Large intestine (tissue), 3 donors: ENCODE measurements around the gene MICAL2. TPM values are rescaled to one million over a fixed set of nuclear protein-coding genes. Genes with fewer than 3 reads are reported as not detected.
A peak's percentile ranks its signal among the peaks of the same experiment; 100 is the strongest.

Source experiments
- DNase-seq, 2 donors: peaks; one replicate each; pipeline versions ENCODE4 v3.0.0 to v3.0.0-alpha.2; 2013
- H3K27ac ChIP-seq: one replicate; pipeline ENCODE4 v1.5.1; 2013; ENCODE audit warnings: low read length
- H3K27me3 ChIP-seq: 2 replicates; pipeline ENCODE4 v1.6.1; 2013; ENCODE audit warnings: low read length; ENCODE audit not compliant: control insufficient read depth, insufficient read depth
- H3K36me3 ChIP-seq: 2 replicates; pipeline ENCODE4 v1.6.1; 2013; ENCODE audit warnings: low read length; ENCODE audit not compliant: control insufficient read depth, insufficient read depth
- H3K4me1 ChIP-seq: one replicate; pipeline ENCODE4 v1.6.1; 2013; ENCODE audit warnings: low read length; ENCODE audit not compliant: control insufficient read depth, insufficient read depth
- H3K4me3 ChIP-seq: one replicate; pipeline ENCODE4 v1.5.1; 2013; ENCODE audit warnings: low read length
- H3K9me3 ChIP-seq: one replicate; pipeline ENCODE4 v1.6.1; 2013; ENCODE audit warnings: mild to moderate bottlenecking, low read depth, low read length, moderate library complexity; ENCODE audit not compliant: control insufficient read depth
- WGBS: methylation state at CpG from one replicate; pipeline ENCODE4 v1.1.5; 2013; ENCODE audit warnings: low lambda C conversion rate; ENCODE audit not compliant: insufficient coverage; 5-methylcytosine and 5-hydroxymethylcytosine counted together
- polyA plus RNA-seq: library from polyadenylated mRNA; unstranded; fragments of 120-200 nt; gene quantifications from one replicate; pipeline ENCODE4 v1.2.1, GENCODE V29; 2013

Gene MICAL2
- polyA plus RNA-seq, 1 donor = 39.8 TPM

- H3K4me3 ChIP-seq = no peak overlapping the region
- DNase-seq = peak in 1 of 2 donors; percentile 33
- H3K27ac ChIP-seq = no peak overlapping the region
- WGBS = no CpG with 5 or more reads among the region's 3 CpGs
- no peaks in the 10 kb centered on the region for H3K27me3 ChIP-seq
- no peaks in the 10 kb centered on the region for H3K36me3 ChIP-seq
- peaks cover 18% of the 10 kb centered on the region for H3K4me1 ChIP-seq
- no peaks in the 10 kb centered on the region for H3K9me3 ChIP-seq
These were observed 62.2 kb downstream of the MICAL2 start for GRCh38 chr11:12172493-12173013.

- peaks cover 15% of the 10 kb centered on the region for H3K4me1 ChIP-seq
- 60% methylated on average over 1 of the region's 4 CpGs for WGBS
- H3K36me3 ChIP-seq = no peaks in the 10 kb centered on the region
- H3K27me3 ChIP-seq = no peaks in the 10 kb centered on the region
- H3K4me3 ChIP-seq = no peak overlapping the region
- H3K27ac ChIP-seq = no peak overlapping the region
- no peak for DNase-seq
- H3K9me3 ChIP-seq = no peaks in the 10 kb centered on the region
These were observed 62.7 kb downstream of the MICAL2 start for GRCh38 chr11:12173111-12173510.

GRCh38 chr11:12174128-12174476 lies 63.7 kb downstream of the MICAL2 start:
- no peaks in the 10 kb centered on the region for H3K9me3 ChIP-seq
- no peak overlapping the region for H3K27ac ChIP-seq
- no peaks in the 10 kb centered on the region for H3K27me3 ChIP-seq
- 60% methylated on average over 1 of the region's 1 CpG for WGBS
- no peaks in the 10 kb centered on the region for H3K36me3 ChIP-seq
- H3K4me3 ChIP-seq = no peak overlapping the region
- peaks cover 15% of the 10 kb centered on the region for H3K4me1 ChIP-seq
- DNase-seq = no peak

- Histone ChIP-seq H3K9me3 (no peaks in the 10 kb centered on the region), H3K4me1 (peaks cover 19% of the 10 kb centered on the region), H3K27ac (no peak overlapping the region), H3K27me3 (no peaks in the 10 kb centered on the region), H3K4me3 (no peak overlapping the region), H3K36me3 (no peaks in the 10 kb centered on the region)
- DNase-seq = no peak
- WGBS = 83% methylated on average over 1 of the region's 3 CpGs
These were observed 64.2 kb downstream of the MICAL2 start for GRCh38 chr11:12174477-12175143.

GRCh38 chr11:12175694-12176241 lies 65.4 kb downstream of the MICAL2 start:
- no peak for DNase-seq
- Histone ChIP-seq H3K27me3 (no peaks in the 10 kb centered on the region), H3K36me3 (no peaks in the 10 kb centered on the region), H3K9me3 (no peaks in the 10 kb centered on the region), H3K4me1 (peaks cover 13% of the 10 kb centered on the region), H3K27ac (no peak overlapping the region), H3K4me3 (no peak overlapping the region)
- no CpG with 5 or more reads among the region's 4 CpGs for WGBS

GRCh38 chr11:12176410-12176809 lies 66.0 kb downstream of the MICAL2 start:
- Histone ChIP-seq H3K4me3 (no peak overlapping the region), H3K27me3 (no peaks in the 10 kb centered on the region), H3K4me1 (peaks cover 13% of the 10 kb centered on the region), H3K36me3 (no peaks in the 10 kb centered on the region), H3K27ac (no peak overlapping the region), H3K9me3 (no peaks in the 10 kb centered on the region)
- no peak for DNase-seq
- WGBS = 100% methylated on average over 2 of the region's 4 CpGs

GRCh38 chr11:12177739-12178338 lies 67.4 kb downstream of the MICAL2 start:
- no CpG with 5 or more reads among the region's 3 CpGs for WGBS
- peaks cover 13% of the 10 kb centered on the region for H3K4me1 ChIP-seq

GRCh38 chr11:12179019-12179418 lies 68.6 kb downstream of the MICAL2 start:
- 40% methylated on average over 1 of the region's 5 CpGs for WGBS
- Histone ChIP-seq H3K27ac (peak overlapping the region; percentile 22), H3K27me3 (no peaks in the 10 kb centered on the region), H3K36me3 (no peaks in the 10 kb centered on the region), H3K4me3 (no peak overlapping the region), H3K9me3 (no peaks in the 10 kb centered on the region), H3K4me1 (peaks cover 16% of the 10 kb centered on the region)
- DNase-seq = peak in 1 of 2 donors; percentile 60

More at GRCh38 chr11:12177739-12178338, 67.4 kb downstream of the MICAL2 start:
- Histone ChIP-seq H3K9me3 (no peaks in the 10 kb centered on the region), H3K36me3 (no peaks in the 10 kb centered on the region), H3K4me3 (no peak overlapping the region), H3K27ac (peak overlapping the region; percentile 34), H3K27me3 (no peaks in the 10 kb centered on the region)
- DNase-seq = no peak

- no peaks in the 10 kb centered on the region for H3K27me3 ChIP-seq
- DNase-seq = no peak
- no CpG with 5 or more reads among the region's 4 CpGs for WGBS
- H3K4me3 ChIP-seq = no peak overlapping the region
- H3K9me3 ChIP-seq = no peaks in the 10 kb centered on the region
- peaks cover 16% of the 10 kb centered on the region for H3K4me1 ChIP-seq
- peaks cover 3% of the 10 kb centered on the region for H3K36me3 ChIP-seq
- peak overlapping the region; percentile 16 for H3K27ac ChIP-seq
These were observed 69.1 kb downstream of the MICAL2 start for GRCh38 chr11:12179531-12179930.

GRCh38 chr11:12180257-12181205 lies 70.1 kb downstream of the MICAL2 start:
- DNase-seq = no peak
- Histone ChIP-seq H3K4me3 (no peak overlapping the region), H3K27me3 (no peaks in the 10 kb centered on the region), H3K36me3 (peaks cover 3% of the 10 kb centered on the region), H3K27ac (no peak overlapping the region), H3K9me3 (no peaks in the 10 kb centered on the region), H3K4me1 (peaks cover 16% of the 10 kb centered on the region)
- no CpG with 5 or more reads among the region's 8 CpGs for WGBS
